Forelimb muscle (tissue), 1 donor: ENCODE measurements around the gene MLPH. TPM values are rescaled to one million over a fixed set of nuclear protein-coding genes. Genes with fewer than 3 reads are reported as not detected.
A peak's percentile ranks its signal among the peaks of the same experiment; 100 is the strongest.

ENCODE experiments used
- DNase-seq: peaks from one replicate; pipeline ENCODE4 v3.0.0-alpha.2; 2013; ENCODE audit warnings: low read depth
- polyA plus RNA-seq: library from polyadenylated mRNA; unstranded; fragments of 120-200 nt; gene quantifications from one replicate; pipeline ENCODE4 v1.2.1, GENCODE V29; 2013; ENCODE audit not compliant: insufficient read length

MLPH gene
- polyA plus RNA-seq, 1 donor = 1.0 TPM

DNA sequence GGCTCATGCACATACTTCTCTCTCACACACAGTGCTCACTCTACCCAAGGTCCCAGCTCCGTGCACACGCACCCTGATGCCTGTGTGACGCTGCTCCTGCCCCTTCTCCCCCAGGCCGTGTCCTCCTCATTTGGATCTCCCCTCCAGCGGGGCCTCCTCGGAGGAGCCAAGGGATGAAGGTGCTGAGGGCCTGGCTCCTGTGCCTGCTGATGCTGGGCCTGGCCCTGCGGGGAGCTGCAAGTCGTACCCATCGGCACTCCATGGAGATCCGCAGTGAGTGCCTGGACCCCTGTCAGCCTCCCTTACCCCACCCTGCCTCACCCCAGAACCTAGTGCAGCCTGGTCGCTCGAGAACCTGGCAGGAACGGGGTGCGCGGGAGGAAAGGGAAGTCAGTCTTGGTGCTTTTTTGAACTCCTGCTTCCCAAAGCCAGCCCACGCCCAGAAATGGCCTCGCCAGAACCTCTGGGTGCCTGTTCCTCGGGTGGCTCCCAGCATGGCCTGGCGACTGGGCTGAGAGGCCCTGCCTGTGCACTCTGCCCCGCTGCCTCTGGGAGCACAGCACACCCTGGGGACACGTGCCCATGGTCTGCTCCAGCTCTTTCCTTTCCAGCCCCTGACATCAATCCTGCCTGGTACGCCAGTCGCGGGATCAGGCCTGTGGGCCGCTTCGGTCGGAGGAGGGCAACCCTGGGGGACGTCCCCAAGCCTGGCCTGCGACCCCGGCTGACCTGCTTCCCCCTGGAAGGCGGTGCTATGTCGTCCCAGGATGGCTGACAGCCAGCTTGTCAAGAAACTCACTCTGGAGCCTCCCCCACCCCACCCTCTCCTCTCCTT is 79.6 kb downstream of the MLPH start, which contains the start of gene PRLH:
PRLH (plus strand) TSS at position 174 of the 835 bp plus-strand sequence; CDS start at position 174, 0 bp downstream.
- no peak for DNase-seq

DNA sequence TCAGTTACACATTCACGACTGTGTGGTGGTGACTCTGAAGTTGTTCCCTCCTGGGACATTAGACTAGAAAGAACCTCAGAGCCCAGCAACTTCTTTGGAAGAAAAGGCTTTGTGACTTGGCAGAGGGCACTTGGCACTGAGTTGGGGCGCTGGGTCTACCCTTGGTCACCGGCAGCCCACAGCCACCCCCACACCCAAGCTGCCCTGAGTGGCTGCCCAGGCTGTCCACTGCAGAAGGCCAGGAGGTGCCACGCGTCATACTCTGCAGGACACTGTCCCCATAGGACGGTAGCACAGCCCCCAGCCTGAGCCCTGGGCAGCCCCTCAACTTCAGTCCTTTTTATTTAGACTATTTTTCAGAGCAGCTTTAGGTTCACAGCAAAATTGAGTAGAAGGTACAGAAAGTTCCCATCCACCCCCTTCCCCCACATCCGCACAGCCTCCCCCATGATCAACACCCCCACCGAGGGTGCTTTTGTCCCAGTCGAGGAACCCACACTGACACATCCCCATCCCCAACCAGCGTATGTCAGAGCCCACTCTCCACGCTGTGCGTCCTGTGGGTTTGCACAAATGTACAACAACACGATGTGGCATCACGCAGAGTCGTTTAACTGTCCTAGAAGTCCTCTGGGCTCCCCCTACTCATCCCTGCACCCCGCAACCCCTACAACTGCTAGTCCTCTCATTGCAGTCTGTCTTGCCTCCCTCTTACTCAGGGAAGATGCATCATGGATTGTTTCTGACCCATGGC is 80.4 kb downstream of the MLPH start:
- DNase-seq = no peak

DNA sequence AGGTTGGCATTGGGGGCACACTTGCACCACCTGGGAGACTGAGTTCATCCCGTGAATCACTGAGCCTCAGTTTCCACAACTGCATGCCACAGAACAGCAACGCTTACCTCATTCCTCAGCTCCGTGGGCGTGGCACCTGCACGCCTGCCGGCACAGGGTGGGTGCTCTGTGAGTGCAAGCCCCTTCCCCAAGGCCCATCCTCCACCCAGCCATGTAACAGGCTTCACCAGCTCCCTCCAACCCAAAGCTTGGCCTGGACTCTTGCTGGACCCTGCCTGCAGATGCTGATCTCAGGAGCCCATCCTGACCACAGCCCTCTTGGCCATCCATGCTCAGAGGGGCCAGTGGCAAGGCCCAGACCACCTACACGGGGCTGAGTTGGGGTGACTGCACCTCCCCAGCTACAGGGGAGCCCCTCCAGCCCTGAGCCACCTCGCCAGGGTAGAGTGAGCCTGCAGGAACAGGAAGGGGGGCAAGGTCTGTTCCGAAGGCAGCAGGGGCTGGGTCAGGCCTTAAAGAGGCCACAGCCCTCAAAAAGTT is 81.1 kb downstream of the MLPH start:
- DNase-seq = no peak

DNA sequence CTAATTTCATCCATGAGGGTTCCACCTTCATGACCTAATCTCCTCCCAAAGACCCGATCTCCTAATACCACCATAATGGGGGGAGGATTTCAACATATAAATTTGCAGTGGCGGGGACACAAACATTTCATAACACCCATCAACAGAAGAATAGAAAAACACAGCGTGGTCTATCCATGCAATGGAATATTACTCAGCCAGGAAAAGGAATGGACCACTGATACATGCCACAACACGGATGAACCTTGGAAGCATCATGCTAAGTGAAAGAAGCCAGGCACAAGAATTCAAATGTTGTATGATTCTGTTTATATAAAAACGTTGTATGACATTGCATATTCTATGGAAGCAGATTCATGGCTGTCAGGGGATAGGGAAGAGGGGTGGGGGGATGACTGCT is 82.0 kb downstream of the MLPH start:
- no peak for DNase-seq

DNA sequence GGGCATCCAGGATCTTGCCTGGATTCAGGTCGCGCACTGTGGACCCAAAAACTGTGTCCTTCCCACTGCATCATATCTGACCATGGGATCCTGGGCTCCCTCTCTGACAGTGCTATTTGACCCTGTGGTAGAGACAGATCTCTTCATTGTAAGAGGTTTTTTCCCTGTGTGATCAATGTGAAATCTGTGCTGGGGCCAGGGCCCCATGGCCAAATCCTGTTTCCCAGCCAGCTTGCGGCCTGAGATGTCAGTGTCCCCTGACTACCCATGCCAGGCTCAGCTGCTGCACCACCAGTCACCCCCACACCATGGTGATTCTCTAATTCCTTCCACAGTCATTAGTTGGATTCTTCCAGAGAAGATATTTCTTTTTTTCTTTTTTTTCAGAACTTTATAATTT is 82.8 kb downstream of the MLPH start:
- DNase-seq = no peak

DNA sequence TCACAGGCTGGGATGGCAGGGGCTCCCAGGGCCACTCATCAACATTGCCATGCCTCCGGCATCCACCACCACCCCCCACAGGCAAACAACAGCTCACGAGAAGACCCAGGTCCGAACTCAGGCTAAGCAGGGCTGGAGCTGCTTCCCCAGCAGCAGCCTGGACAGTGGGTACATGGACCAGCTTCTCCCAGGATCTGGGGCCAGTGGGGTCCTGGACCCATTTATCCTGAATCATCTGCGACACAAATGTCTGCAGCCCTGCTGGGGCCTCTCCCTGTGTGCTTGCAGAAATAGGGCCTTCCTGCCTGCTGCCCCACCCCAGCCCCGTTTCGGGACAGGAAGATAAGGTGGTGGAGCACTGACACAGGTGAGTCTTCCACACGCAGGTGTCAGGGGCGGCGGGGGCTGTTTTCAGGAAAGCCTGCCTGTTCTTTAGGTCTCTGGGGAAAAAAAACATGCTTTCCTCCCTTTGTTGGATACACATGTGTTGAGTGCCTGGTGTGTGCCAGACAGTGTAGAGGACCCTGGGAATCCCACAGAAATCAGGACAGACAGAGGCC is 83.8 kb downstream of the MLPH start:
- no peak for DNase-seq

DNA sequence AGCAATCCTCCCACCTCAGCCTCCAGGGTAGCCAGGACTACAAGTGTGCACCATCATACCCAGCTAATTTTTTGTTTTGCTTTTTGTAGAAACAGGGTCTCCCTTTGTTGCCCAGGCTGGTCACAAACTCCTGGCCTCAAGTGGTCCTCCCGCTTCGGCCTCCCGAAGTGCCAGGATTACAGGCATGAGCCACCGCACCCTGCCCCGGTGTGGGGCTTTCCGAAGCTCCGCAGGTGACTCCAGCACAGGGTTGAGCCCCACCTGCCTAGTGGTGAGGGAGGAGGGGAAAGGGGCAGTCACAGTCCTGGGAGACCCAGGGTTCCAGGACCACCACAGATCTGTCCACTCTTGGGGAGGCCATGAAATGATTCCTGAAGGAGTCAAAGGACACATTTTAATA is 84.5 kb downstream of the MLPH start:
- no peak for DNase-seq

DNA sequence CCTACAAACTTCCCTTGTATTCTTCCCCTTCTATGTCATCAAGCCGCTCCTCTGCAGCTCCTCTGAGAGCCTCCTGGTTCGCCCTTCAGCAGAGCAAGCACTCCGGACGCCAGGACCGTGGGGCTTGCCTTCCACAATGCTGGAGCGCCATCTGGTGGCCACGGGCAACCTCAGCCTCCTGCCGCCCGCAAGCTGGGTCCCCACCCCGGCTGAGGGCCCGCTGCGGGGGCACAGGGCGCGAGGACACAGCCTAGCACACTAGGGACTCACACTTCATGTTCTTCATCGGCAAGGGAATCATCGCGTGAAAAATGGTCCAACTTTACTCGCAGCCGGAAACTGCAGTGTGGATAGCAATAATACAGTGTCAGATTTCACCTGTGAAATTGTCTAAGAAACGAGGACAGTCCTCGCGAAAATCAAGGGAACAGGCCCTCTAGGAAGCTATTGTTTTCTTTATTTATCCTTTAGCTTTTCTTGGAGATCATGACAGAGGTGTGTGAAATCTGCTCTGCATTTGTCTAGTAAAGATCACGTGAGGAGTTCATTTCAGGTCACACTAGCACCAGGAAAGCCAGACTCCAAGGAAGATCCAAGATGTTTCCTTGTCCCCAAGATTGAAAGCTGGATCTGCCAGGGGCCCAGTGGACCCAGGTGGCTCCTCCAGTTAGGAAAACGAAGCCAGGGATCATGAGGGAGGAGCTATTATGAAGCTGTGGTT is 85.1 kb downstream of the MLPH start:
- peak; percentile 76 for DNase-seq

DNA sequence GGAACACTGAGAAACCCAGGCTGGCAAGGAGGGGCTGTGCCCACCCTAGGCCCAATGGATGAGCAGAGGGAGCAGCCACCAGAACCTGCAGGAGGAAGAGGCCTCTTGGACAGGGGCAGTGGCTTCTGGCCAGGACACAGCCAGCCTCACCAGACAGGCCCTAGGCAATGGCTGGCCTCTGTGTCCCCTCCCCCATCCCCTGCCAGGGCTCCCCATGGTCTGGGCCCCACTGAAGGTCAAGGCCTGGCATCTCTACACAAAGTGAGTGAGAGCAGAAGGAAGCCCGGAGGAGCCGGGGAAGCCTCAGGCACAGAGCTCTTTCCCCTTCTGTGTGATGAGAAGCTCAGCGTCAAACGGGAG is 85.7 kb downstream of the MLPH start:
- DNase-seq = no peak

DNA sequence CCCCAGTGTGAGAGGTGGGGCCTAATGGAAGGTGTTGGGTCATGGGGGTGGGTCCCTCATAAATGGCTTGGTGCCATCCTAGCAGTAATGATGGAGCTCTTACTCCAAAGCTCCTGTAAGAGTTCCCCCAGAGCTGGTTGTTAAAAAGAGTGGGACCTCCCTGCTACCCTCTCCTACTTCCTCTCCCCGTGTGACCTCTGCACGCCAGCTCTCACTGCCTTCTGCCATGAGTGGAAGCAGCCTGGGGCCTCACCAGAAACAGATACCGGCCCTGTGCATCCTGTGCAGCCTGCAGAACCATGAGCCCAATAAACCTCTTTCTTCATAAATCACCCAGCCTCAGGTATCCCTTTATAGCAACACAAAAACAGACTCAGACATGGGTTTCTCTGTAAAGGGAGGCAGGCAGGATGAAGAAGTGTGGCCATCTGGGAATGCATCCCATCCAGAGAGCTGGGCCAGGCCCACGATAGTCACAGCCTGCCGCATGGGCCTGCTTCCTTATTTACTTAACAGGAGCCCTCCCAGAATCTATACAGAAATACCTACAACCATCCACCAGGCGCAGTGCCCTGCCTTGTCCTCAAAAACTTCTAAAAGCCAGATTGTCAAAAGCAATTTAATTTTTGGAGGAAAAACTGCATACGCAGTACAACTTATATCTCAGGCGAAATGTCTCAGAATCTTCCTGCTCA is 86.8 kb downstream of the MLPH start:
- DNase-seq = no peak

DNA sequence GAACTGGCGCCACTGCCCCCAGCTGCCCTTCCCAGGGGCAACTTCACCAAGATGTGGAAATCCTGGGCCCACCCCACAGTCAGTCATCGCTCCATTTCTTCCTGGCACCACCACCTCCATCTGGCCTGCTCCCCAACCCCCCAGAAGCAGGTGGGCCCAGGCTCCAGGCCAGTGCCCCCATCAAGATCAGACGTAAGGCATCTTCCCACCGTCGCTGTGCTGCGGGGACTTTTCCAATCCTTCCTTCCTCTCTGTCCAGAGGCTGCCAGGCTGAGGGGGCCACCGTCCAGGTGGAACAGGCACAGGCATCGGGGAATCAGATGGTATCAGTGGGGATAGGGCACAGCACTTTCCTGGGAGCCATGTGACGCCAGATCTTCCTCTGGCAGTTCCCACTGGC is 87.4 kb downstream of the MLPH start:
- no peak for DNase-seq

DNA sequence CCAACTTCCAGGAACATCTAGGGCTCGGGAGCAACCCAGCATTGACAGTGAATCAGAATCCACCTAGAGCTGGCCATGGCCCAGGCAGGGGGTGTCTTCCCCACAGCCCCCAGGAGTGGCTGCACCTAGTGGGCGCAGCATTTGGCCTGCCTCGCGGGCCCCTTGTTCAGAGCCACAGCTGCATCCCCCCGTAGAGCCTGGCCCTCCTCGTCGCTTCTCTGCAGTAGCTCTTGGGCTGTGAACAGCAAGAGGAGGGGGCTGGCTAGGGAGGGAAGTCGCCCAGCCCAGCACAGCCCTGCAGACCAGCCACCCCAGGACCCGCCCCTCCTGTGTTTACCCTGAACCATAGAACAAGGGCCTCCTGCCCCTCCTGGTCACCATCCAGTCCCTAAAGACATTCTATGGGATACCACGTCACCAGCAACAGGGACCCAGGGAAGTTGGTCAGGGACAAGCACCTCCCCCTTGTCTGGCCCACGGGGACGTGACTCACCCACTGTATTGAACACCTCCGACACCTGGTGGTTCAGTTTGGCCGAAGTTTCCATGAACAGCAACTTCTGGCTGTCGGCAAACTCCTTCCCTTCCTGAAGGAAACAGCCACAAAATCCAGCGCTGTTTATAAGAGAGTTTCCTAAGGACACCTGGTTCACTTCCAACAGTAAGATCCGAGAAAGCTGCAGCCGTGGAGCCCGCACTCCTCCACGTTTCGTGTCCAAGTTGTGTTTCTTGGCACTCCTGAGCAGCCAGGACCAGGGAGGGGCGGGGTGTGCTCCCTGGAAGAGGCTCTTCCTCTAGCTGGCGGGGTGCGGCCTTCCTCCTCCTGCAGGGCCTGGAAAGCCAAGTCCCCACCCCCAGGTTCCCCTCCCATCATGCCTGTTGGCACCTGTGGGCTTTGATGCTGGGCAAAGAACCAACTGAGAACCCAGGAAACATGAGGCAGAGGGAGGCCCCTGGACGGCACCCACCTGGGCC is 88.1 kb downstream of the MLPH start:
- DNase-seq = no peak

DNA sequence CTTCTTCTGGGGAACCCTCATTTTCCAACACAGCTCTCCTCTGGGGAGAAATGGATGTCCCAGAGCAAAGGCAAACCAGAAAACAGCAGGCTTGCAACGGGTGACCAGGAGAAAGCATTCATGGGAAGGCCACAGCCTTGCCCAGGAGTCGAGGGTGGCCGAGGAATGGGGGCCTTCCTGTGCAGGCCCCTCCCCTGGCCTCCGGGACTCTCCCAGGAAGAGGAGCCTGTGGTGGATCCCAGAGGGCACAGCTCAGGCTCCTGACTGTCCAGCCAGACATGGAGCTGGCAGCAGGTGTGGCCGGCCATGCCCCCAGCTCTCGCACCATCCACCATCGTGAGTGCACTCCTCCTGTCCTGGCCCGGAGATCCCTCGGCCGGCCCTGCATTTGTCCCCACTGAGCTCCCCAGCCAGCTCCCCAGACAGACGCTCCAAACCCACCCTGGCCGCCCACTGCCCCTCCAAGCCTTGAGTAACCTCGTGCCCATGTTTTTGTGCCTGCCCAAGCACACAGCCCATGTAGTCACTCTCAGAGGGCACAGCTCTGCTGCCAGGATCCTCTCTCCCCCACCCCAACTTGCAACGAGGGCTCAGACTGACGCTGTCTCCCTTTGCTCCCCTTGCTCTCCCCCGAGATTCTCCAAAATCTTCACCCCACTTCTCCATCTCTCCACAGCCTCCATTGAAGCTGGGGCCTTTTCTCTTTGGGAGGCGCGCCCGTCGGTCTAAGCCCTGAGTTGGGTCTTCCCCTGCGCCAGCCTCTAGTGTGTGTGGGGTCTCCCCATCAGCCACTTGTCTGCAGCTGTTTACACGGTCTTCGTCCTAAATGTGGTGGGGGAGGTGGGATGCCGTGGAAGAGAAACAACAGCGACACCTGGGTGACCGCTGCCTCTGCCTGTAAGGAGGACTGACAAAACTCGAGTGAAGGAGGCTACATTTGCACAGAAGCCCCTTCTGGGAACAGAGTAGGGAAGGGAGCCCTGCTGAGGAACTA is 89.1 kb downstream of the MLPH start:
- DNase-seq = no peak

DNA sequence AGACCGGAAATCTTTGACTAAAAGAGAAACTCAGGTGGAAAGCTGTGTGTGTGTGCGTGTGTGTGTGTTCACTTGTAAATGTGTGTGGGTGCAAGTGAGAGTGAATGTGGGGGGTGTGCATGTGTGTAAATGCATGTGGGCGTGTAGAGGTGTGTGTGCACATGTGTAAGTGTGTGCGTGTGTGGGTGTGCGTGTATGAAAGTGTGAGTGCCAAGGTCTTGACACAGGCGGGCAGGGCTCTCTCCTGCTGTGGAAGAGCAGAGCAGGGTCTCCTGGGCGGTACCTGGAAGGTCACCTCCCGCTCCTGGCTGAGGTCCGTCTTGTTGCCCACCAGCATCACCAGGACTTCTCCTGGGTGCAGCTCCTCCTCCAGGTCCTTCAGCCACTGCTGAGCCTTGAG is 89.9 kb downstream of the MLPH start:
- DNase-seq = no peak

DNA sequence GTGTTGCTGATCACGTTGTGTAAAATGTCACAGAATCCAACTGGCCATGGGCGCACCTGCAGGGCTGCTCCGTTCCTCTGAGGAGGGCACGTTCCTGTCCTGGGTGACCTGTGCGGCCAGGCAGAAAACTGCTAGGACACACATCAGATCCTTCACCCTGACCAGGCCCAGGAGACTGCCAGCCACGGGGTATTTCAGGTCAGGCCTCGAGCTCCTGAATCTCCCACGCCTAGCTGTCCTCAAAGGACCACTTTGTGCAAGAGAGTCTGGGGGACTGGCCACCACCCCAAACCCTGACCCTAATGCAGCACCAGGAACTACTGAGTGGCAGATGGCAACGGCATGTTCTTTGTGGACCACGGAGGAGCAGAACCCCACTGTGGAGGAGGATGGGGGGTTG is 90.4 kb downstream of the MLPH start:
- DNase-seq = no peak

DNA sequence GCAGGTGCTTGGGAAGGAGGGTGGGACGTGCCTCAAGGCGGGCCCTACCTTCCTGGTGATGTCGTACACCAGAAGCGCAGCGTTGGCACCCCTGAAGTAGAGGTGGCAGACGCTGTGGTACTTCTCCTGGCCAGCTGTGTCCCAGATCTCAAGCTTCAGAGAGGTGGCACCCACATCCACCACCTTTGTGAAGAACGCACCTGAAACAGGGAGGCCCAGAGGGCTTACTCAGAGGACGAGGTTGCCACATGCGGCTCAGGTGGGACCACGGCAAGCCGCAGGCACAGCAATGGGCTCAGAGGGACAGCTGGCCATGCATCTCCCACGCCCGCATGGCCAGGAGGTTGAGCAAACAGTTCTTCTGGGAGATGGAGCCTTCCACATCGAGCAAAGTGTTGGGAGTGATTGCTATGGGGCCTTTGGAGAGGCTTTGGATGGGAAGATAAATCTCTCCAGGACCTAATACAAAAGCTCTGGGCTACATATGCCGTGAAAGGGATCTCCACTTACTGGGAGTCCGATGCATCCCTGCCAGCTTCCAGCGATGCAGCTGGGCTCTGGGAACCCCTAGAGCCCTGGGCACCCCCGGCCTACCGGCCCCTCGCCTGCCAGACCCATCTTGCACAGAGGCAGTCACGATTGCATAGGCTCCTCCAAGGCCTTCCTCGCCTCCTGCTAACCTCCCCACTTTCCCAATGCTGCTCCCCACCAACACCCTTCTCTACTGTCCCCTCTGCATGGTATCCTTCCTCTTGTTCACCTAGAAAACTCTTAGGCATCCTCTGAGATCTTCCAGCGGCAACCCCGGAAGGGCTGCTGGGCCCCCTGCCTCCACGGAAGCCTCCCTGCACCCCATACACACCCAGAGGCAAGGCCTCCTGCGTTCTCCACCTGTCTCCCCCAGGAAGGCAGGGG is 91.2 kb downstream of the MLPH start:
- no peak for DNase-seq

DNA sequence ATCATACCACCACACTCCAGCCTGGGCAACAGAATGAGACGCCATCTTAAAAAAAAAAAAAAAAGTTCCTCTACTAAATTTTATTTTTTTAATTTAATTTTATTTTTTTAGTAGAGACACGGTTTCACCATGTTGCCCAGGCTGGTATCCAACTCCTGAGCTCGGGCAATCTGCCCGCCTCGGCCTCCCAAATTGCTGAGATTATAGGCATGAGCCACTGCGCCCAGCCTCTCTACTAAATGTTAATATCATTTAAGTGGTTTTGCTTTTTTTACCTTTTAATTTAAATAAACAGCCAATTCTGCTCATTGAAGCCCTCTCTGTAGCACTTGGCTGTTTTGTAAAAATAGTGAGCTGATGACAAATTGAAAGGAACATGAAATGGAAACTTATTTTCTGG is 94.3 kb downstream of the MLPH start:
- no peak for DNase-seq
